OCI-LY7 (cell line): ENCODE results near the gene SLC12A8. TPM values are rescaled to one million over a fixed set of nuclear protein-coding genes. Genes with fewer than 3 reads are reported as not detected.

Source experiments
- BruUV-seq: library from RNA; stranded (reverse); fragments of 400-500 nt; replicated peaks from 2 replicates; lab custom pipeline; 2021; lab: Mats Ljungman, UMichigan
- CTCF ChIA-PET: fragments of 300-600 bp; sonication (Branson Sonifier 250); formaldehyde crosslinking; loops from one replicate; lab custom pipeline; 2022; ENCODE audit warnings: antibody characterized with exemption; ENCODE audit not compliant: unreplicated experiment; lab: Charles Lee
- POLR2A ChIA-PET: fragments of 300-600 bp; sonication (Branson Sonifier 250); formaldehyde crosslinking; loops from one replicate; lab custom pipeline; 2022; ENCODE audit warnings: antibody characterized with exemption; lab: Charles Lee
- DNase-seq: peaks from one replicate; pipeline ENCODE4 v3.0.0-alpha.2; 2015; ENCODE audit warnings: low spot score
- H2AFZ ChIP-seq: fragments of 200-600 bp; sonication (generic), shearing (Covaris generic); 2 replicates; pipeline ENCODE4 v1.6.1; 2014; ENCODE audit warnings: mild to moderate bottlenecking, antibody characterized with exemption, low read length, moderate library complexity
- H3K27ac ChIP-seq: fragments of 200-600 bp; sonication (generic); 2 replicates; pipeline ENCODE4 v1.5.1; 2014; ENCODE audit warnings: mixed run types, low read depth, mild to moderate bottlenecking, moderate library complexity, low read length, inconsistent platforms; ENCODE audit not compliant: poor library complexity, severe bottlenecking
- H3K36me3 ChIP-seq: fragments of 200-600 bp; sonication (generic); 2 replicates; pipeline ENCODE4 v1.6.1; 2014; ENCODE audit warnings: mild to moderate bottlenecking, antibody characterized with exemption, low read length, moderate library complexity, mixed read lengths; ENCODE audit not compliant: insufficient read depth
- H3K4me1 ChIP-seq: fragments of 200-600 bp; sonication (generic); 2 replicates; pipeline ENCODE4 v1.5.1; 2014; ENCODE audit warnings: mild to moderate bottlenecking, low read length; ENCODE audit not compliant: insufficient read depth, poor library complexity, severe bottlenecking
- H3K4me2 ChIP-seq: fragments of 200-600 bp; sonication (generic); 2 replicates; pipeline ENCODE4 v1.6.1; 2014; ENCODE audit warnings: mild to moderate bottlenecking, low read length
- H3K4me3 ChIP-seq: fragments of 200-600 bp; sonication (generic); 2 replicates; pipeline ENCODE4 v1.5.1; 2014; ENCODE audit warnings: mild to moderate bottlenecking, low read depth, low read length; ENCODE audit not compliant: poor library complexity, severe bottlenecking
- H3K79me2 ChIP-seq: fragments of 200-600 bp; sonication (generic); 2 replicates; pipeline ENCODE4 v1.6.1; 2016; ENCODE audit warnings: low read depth, mild to moderate bottlenecking, low read length, moderate library complexity, mixed read lengths; ENCODE audit not compliant: insufficient read depth
- H3K9me2 ChIP-seq: fragments of 200-600 bp; sonication (generic); 2 replicates; pipeline ENCODE4 v1.6.1; 2016; ENCODE audit warnings: mild to moderate bottlenecking, low read length, mixed read lengths; ENCODE audit not compliant: insufficient read depth
- H3K9me3 ChIP-seq: fragments of 200-600 bp; sonication (generic); 2 replicates; pipeline ENCODE4 v1.6.1; 2014; ENCODE audit warnings: mild to moderate bottlenecking, mixed run types, low read length, mixed read lengths
- H4K20me1 ChIP-seq: fragments of 200-600 bp; sonication (generic); 2 replicates; pipeline ENCODE4 v1.6.1; 2014; ENCODE audit warnings: mild to moderate bottlenecking, antibody characterized with exemption, low read length, moderate library complexity, mixed read lengths; ENCODE audit not compliant: insufficient read depth
- EZH2phosphoT487 ChIP-seq: fragments of 200-600 bp; sonication (generic); IDR thresholded peaks from 2 replicates; pipeline ENCODE4 v1.6.1; 2018; ENCODE audit warnings: low read depth, borderline replicate concordance, mild to moderate bottlenecking, mixed run types, antibody characterized with exemption, low read length, moderate library complexity, mixed read lengths
- intact Hi-C: fragments of 100-400 bp; cut with micrococcal nuclease; formaldehyde crosslinking; loops from one replicate; pipeline ENCODE4 v1.10.0; 2022; ENCODE audit not compliant: unreplicated experiment
- total RNA-seq, 2 experiments: library from RNA; depleted of rRNA in 1 of 2; stranded (reverse); fragments of >200 nt in 1 of 2; shearing (Covaris generic) in 1 of 2; gene quantifications; 2 replicates each; pipeline ENCODE4 v1.2.3, GENCODE V29; 2014 to 2022
- TF ChIP-seq, protein P1 (sequence below): fragments of 200-600 bp; sonication (generic); conservative IDR thresholded peaks from 2 replicates; pipeline ENCODE4 v1.5.1; 2014; ENCODE audit warnings: mild to moderate bottlenecking, antibody characterized with exemption, low read length, moderate library complexity, mixed read lengths

SLC12A8 gene
- total RNA-seq, 2 experiments from 2014 or later = 0.84 to 1.0 TPM

DNA sequence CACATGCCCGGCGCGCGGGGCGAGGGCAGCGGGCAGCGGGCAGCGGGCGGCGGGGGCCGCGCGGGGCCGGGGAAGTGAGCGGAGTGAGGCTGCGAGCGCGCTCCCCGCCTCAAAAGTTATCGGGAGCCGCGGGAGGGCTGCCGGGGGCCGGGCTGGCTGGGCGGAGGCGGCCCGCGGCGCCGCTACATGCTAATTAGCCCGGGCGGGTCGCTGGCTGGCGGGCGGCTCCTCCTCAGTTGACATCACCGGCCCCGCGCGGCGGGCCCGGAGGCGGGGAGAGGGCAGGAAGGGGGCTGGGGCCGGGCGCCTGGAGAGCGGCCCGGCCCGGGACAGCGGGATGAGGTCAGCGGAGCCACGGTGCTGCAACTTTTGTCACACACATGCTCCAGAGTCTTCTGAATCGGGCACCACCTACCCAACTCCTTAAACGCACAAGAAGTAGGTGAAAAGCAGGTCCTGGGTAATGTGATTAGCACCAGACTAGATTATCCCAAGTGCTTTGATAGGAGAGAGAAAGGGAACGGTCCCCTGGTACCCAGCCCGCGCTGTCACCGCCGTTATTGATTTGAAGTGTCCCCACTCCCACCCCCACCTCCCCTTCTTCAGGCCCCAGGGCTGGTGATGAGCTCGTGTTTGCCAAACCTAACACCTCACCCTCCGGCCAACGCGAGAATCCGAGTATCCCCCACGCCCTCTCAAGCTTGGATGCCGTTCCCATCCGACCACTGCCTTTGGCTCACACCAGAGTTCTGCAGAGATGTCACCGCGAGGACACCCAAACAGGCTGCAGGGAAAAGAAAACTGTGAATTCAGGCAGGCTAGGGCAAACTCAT, 156.4 kb downstream of the SLC12A8 start, which contains the start of gene HEG1:
Gene HEG1 (minus strand): TSS at position 85 of the 833 bp plus-strand sequence. CDS start 107 bp downstream, outside the sequence.
- intact Hi-C loops = loop anchor here (10.0 kb wide), 1 partner anchor 539 kb away; the partner anchor contains the start of gene OSBPL11
- peaks cover 20% of the 10 kb centered on the region for H3K4me1 ChIP-seq
- no TSS peak for BruUV-seq

DNA sequence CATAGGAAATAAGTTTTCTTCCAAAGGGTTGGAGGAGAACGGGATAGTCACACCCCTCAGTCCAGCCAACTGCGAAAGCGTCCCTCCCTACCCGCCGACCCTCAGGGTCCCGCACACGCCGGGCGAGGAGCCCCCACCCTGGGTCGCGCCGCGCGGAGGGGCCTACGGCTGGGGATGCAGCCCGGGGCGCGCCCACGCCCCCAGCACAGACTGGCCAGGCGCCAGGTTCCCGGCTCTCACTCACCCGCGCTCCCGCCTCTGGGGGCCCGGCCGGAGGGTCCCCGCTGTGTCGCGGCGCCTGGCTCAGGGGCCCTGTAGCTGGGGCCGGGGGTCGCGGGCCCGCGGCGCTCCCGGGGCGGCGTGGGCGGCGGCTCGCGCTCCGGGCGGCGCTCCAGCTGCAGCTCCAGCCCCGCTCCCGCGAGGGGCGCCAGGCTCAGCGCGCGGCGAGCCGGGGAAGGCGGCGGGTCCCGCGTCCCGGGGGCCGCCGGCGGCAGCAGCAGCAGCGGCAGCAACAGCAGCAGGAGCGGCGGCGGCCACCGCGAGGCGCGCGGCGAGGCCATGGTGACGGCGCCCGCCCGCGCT, 157.1 kb downstream of the SLC12A8 start:
- TF ChIP-seq, protein P1, sequence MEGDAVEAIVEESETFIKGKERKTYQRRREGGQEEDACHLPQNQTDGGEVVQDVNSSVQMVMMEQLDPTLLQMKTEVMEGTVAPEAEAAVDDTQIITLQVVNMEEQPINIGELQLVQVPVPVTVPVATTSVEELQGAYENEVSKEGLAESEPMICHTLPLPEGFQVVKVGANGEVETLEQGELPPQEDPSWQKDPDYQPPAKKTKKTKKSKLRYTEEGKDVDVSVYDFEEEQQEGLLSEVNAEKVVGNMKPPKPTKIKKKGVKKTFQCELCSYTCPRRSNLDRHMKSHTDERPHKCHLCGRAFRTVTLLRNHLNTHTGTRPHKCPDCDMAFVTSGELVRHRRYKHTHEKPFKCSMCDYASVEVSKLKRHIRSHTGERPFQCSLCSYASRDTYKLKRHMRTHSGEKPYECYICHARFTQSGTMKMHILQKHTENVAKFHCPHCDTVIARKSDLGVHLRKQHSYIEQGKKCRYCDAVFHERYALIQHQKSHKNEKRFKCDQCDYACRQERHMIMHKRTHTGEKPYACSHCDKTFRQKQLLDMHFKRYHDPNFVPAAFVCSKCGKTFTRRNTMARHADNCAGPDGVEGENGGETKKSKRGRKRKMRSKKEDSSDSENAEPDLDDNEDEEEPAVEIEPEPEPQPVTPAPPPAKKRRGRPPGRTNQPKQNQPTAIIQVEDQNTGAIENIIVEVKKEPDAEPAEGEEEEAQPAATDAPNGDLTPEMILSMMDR = no peak
- no peak for TF ChIP-seq EZH2phosphoT487
- Histone ChIP-seq H3K79me2 (no peaks in the 10 kb centered on the region), H2AFZ (peak overlapping the region; percentile 76), H3K27ac (no peak overlapping the region), H3K4me1 (peaks cover 20% of the 10 kb centered on the region), H4K20me1 (no peaks in the 10 kb centered on the region; the same call in 1 of the 2 replicates), H3K36me3 (no peaks in the 10 kb centered on the region), H3K9me2 (no peaks in the 10 kb centered on the region), H3K9me3 (no peaks in the 10 kb centered on the region), H3K4me3 (peak overlapping the region; percentile 80), H3K4me2 (peak overlapping the region; percentile 84)
- ChIA-PET CTCF (no interaction called here), POLR2A (no interaction called here)
- intact Hi-C loops = loop anchor here (10.0 kb wide), 1 partner anchor 539 kb away; the partner anchor contains the start of gene OSBPL11
- peak; percentile 36 for DNase-seq
- BruUV-seq = no TSS peak

More for the DNA sequence above, 156.4 kb downstream of the SLC12A8 start, which contains the start of gene HEG1:
- Histone ChIP-seq H2AFZ (peak within 1 kb of the TSS; percentile 76), H3K36me3 (no peaks in the 10 kb centered on the region), H3K4me3 (peak within 1 kb of the TSS; percentile 80), H3K79me2 (no peaks in the 10 kb centered on the region), H4K20me1 (no peaks in the 10 kb centered on the region; the same call in 1 of the 2 replicates), H3K9me2 (no peaks in the 10 kb centered on the region), H3K4me2 (peak within 1 kb of the TSS; percentile 84), H3K27ac (no peak within 1 kb of the TSS), H3K9me3 (no peaks in the 10 kb centered on the region)
- POLR2A ChIA-PET = interaction anchor here (0.6 kb wide), 1 partner anchor 18 kb away, joined by 3 read pairs; no protein-coding TSS in a partner anchor
- CTCF ChIA-PET = no interaction called here
- peak; percentile 58 for DNase-seq
- TF ChIP-seq, protein P1 = no peak
- no peak for TF ChIP-seq EZH2phosphoT487
